ENCODE results near the gene FOXN1. TPM values are rescaled to one million over a fixed set of nuclear protein-coding genes. Genes with fewer than 3 reads are reported as not detected.

FOXN1 gene, protein sequence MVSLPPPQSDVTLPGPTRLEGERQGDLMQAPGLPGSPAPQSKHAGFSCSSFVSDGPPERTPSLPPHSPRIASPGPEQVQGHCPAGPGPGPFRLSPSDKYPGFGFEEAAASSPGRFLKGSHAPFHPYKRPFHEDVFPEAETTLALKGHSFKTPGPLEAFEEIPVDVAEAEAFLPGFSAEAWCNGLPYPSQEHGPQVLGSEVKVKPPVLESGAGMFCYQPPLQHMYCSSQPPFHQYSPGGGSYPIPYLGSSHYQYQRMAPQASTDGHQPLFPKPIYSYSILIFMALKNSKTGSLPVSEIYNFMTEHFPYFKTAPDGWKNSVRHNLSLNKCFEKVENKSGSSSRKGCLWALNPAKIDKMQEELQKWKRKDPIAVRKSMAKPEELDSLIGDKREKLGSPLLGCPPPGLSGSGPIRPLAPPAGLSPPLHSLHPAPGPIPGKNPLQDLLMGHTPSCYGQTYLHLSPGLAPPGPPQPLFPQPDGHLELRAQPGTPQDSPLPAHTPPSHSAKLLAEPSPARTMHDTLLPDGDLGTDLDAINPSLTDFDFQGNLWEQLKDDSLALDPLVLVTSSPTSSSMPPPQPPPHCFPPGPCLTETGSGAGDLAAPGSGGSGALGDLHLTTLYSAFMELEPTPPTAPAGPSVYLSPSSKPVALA
- 0.23 TPM for total RNA-seq

DNA sequence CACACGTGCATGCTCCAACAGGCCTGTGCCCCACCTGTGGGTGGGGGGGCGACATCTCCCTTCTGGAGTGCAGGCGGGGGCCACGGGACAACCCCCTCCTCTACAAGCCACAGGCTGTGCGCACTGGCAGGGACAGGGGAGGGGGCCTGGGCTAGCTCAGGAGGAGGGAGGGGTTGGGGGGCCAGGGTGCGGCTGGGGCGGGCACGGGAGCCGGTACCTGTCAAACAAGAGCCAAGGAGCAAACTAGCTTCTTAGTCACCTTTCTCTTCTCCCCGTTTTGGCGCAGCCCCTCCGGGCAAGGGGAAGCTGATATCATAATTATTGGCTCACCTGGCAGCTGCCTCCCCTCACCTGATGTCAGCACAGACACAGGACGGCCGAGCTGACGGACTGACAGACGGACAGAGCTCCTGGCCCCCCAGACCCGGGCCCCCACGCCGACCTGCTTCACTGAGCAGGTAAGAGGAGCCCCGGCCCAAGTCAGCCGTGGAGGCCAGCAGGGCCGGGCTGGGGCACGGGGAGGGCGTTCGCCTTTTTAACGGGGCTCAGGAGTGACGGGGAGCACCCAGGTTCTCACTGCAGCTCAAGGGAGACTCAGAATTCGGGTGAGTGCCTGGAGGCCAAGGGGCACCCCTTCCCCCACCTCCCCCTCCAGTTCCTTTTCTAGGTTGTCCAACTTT lies at the start of gene FOXN1:
TSS of gene FOXN1 (plus strand) at position 363 of the 680 bp plus-strand sequence. CDS start 17,622 bp downstream, outside the sequence.

GRCh38 chr17:28473542-28473941 lies 32.6 kb upstream of the FOXN1 start, which contains the start of gene SLC13A2:
TSS of gene SLC13A2 (plus strand) at chr17:28473644. CDS start at chr17:28473713, 69 bp downstream.

GRCh38 chr17:28552176-28552999 lies 46.2 kb downstream of the FOXN1 start, which contains the start of gene UNC119:
TSS of gene UNC119 (minus strand) at chr17:28552624. CDS start at chr17:28552557, 67 bp downstream.

DNA sequence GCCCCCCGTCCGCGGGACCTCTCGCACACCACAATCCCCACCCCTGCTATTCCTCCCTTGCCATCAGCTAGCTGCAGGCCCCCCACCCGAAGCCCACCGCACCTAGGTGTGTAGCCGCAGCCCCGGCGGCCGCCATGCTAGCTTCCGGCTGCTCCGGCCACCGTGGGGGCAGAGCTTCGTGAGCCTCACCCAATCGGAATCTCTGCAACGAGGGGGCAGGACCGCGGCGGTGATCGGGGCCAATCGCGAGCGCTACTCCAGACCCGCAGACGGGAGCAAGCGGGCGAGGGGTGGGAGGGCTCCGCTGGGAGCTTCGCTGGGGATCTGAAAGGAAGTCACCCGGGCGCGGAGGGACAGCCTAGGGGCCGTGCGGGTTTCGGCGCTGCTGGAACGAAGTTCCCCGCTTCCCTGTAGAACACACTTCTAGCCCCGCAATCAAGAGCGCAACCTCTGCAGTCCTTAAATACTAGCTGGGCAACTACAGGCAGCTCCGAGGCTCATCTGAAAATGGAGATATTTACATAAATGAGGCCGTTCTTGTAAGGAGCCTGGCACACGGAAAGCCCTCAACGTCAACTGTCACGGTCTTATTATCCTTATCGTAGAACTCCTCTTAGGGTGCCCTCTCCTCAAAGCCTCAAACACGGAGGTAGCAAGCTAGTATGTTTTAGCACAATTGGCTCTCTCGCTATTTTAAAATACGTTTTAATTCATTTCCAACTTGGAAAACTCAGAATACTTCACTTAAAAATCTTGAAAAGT lies 65.4 kb downstream of the FOXN1 start, which contains the start of gene PIGS:
TSS of gene PIGS (minus strand) at position 164 of the 762 bp plus-strand sequence. CDS start at position 136, 28 bp downstream.

DNA sequence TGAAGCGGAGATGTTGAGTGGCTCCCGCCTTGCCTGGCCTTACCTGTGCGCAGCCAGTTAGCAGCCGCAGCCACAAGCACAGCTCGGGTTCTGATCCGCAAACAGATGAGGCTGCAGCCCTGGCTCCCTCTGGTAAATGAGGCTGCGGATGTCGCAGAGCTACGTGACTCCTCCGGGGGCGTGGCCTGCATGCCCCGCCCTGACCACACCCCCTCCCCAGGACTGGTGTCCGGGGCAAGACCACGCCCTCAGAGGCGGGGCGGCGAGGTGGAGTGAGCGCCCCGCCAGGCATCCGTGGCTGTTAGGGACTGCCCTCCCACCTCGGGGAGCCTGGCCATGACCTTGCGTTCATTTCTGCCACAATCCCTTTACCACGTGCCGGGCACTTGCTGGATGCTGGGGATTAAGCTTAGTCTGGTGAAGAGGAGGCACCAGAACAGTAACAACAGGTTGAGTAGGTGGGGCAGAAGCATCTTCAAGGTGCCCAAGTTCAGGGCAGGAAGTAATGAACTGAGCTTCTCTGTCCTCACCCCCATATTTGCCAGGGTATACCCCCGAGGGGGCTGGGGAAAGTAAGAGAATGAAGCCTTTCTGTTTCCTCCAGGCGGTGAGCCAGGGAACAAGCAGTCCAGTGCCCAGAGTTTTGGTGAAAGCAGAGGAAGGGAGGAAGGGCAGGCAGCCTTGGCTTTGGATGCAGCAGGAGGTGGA lies 70.8 kb downstream of the FOXN1 start, which contains the start of gene ALDOC:
TSS of gene ALDOC (minus strand) at position 138 of the 708 bp plus-strand sequence. CDS start 1,363 bp downstream, outside the sequence.

Other genes starting within 250 kb of the FOXN1 start
- gene TMEM97, start 187.1 kb upstream of the FOXN1 start, total RNA-seq, result 25.3 TPM
- 42.5 TPM for gene IFT20, start 170.9 kb upstream of the FOXN1 start, total RNA-seq
- 38.9 TPM for gene TNFAIP1, start 170.6 kb upstream of the FOXN1 start, total RNA-seq
- gene POLDIP2, start 148.8 kb upstream of the FOXN1 start, total RNA-seq, result 68.8 TPM
- not detected for gene SEBOX, start 141.1 kb upstream of the FOXN1 start, total RNA-seq
- 5.7 TPM for gene VTN, start 136.0 kb upstream of the FOXN1 start, total RNA-seq
- 16.7 TPM for gene SARM1, start 134.7 kb upstream of the FOXN1 start, total RNA-seq
- 8.2 TPM for gene SLC46A1, start 100.1 kb upstream of the FOXN1 start, total RNA-seq
- 1.9 TPM for gene SLC13A2, start 32.7 kb upstream of the FOXN1 start, total RNA-seq
- 102 TPM for gene UNC119, start 46.3 kb downstream of the FOXN1 start, total RNA-seq
- 75.0 TPM for gene PIGS, start 65.2 kb downstream of the FOXN1 start, total RNA-seq
- 15.1 TPM for gene ALDOC, start 70.5 kb downstream of the FOXN1 start, total RNA-seq
- gene SPAG5, start 92.7 kb downstream of the FOXN1 start, total RNA-seq, result 26.7 TPM
- gene RSKR, start 107.8 kb downstream of the FOXN1 start, total RNA-seq, result 16.0 TPM
- 119 TPM for gene BLTP2, start 138.8 kb downstream of the FOXN1 start, total RNA-seq
- 43.9 TPM for gene SDF2, start 155.6 kb downstream of the FOXN1 start, total RNA-seq
- gene SUPT6H, start 155.9 kb downstream of the FOXN1 start, total RNA-seq, result 88.8 TPM
- 3.3 TPM for gene PROCA1, start 205.5 kb downstream of the FOXN1 start, total RNA-seq
- 110 TPM for gene RAB34, start 211.5 kb downstream of the FOXN1 start, total RNA-seq
- gene RPL23A, start 213.6 kb downstream of the FOXN1 start, total RNA-seq, result 613 TPM
- gene TLCD1, start 219.9 kb downstream of the FOXN1 start, total RNA-seq, result 6.1 TPM
- 7.1 TPM for gene NEK8, start 222.4 kb downstream of the FOXN1 start, total RNA-seq
- gene TRAF4, start 237.7 kb downstream of the FOXN1 start, total RNA-seq, result 141 TPM

All from metanephros (tissue), 1 donor.